Measurements from ENCODE around the gene GSN. TPM values are rescaled to one million over a fixed set of nuclear protein-coding genes. Genes with fewer than 3 reads are reported as not detected.

Gene GSN
- total RNA-seq, 3 donors from 2014 or later: 1.3 to 2.0 (median 1.9) TPM

GRCh38 chr9:121235512-121235911 lies 32.5 kb upstream of the GSN start:
- Mint-ChIP-seq H3K36me3 (ENCODE audit: insufficient read depth) (peaks cover 15% of the 10 kb centered on the region), H3K4me3 (no peak overlapping the region), H3K4me1 (ENCODE audit: low read depth) (no peaks in the 10 kb centered on the region), H3K27me3 (ENCODE audit: low read depth) (no peaks in the 10 kb centered on the region), H3K9me3 (no peaks in the 10 kb centered on the region)
- DNase-seq (no peak), ATAC-seq (no peak)

GRCh38 chr9:121237916-121238315 lies 30.0 kb upstream of the GSN start:
- H3K4me3 Mint-ChIP-seq: no peak overlapping the region
- peaks cover 17% of the 10 kb centered on the region for H3K36me3 Mint-ChIP-seq (ENCODE audit: insufficient read depth)
- no peak for ATAC-seq
- no peaks in the 10 kb centered on the region for H3K27me3 Mint-ChIP-seq (ENCODE audit: low read depth)
- H3K4me1 Mint-ChIP-seq (ENCODE audit: low read depth): no peaks in the 10 kb centered on the region
- DNase-seq: no peak
- no peaks in the 10 kb centered on the region for H3K9me3 Mint-ChIP-seq

- H3K4me1 Mint-ChIP-seq (ENCODE audit: low read depth): no peaks in the 10 kb centered on the region
- H3K36me3 Mint-ChIP-seq (ENCODE audit: insufficient read depth): peaks cover 25% of the 10 kb centered on the region
- H3K27me3 Mint-ChIP-seq (ENCODE audit: low read depth): no peaks in the 10 kb centered on the region
- H3K4me3 Mint-ChIP-seq: no peak overlapping the region
- peaks cover 8% of the 10 kb centered on the region for H3K9me3 Mint-ChIP-seq
- DNase-seq: no peak
- ATAC-seq: no peak
Observed at GRCh38 chr9:121239071-121239470, 28.9 kb upstream of the GSN start.

DNA sequence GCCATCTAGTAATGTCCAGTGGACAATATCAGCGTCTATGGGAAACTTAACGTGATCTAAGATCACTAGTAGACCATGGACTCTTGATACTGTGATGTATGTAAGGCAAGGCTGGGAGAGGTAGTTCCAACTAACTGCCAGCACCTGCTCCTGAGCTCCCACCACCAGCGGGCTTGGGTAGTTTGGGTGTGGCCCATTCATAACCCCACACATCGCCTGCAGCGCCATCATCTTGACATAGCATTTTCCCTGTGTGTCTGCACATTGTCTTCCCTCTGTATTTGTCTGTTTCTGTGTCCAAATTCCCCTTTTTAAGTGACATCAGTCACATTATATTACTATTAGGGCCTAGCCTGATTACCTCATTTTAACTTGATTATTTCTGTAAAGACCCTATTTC lies 28.1 kb upstream of the GSN start:
- Mint-ChIP-seq H3K36me3 (ENCODE audit: insufficient read depth) (peaks cover 29% of the 10 kb centered on the region), H3K4me1 (ENCODE audit: low read depth) (no peaks in the 10 kb centered on the region), H3K4me3 (no peak overlapping the region), H3K27me3 (ENCODE audit: low read depth) (no peaks in the 10 kb centered on the region), H3K9me3 (peaks cover 13% of the 10 kb centered on the region)
- ATAC-seq (no peak), DNase-seq (no peak)

- no peak overlapping the region for H3K4me3 Mint-ChIP-seq
- H3K9me3 Mint-ChIP-seq: peaks cover 13% of the 10 kb centered on the region
- H3K27me3 Mint-ChIP-seq (ENCODE audit: low read depth): no peaks in the 10 kb centered on the region
- no peaks in the 10 kb centered on the region for H3K4me1 Mint-ChIP-seq (ENCODE audit: low read depth)
- peaks cover 29% of the 10 kb centered on the region for H3K36me3 Mint-ChIP-seq (ENCODE audit: insufficient read depth)
- no peak for ATAC-seq
- DNase-seq: no peak
Observed at GRCh38 chr9:121240472-121241135, 27.4 kb upstream of the GSN start.

- peaks cover 13% of the 10 kb centered on the region for H3K9me3 Mint-ChIP-seq
- H3K36me3 Mint-ChIP-seq (ENCODE audit: insufficient read depth): peaks cover 29% of the 10 kb centered on the region
- no peak for ATAC-seq
- DNase-seq: no peak
- H3K27me3 Mint-ChIP-seq (ENCODE audit: low read depth): no peaks in the 10 kb centered on the region
- no peak overlapping the region for H3K4me3 Mint-ChIP-seq
- no peaks in the 10 kb centered on the region for H3K4me1 Mint-ChIP-seq (ENCODE audit: low read depth)
Observed at GRCh38 chr9:121242219-121242958, 25.6 kb upstream of the GSN start.

DNA sequence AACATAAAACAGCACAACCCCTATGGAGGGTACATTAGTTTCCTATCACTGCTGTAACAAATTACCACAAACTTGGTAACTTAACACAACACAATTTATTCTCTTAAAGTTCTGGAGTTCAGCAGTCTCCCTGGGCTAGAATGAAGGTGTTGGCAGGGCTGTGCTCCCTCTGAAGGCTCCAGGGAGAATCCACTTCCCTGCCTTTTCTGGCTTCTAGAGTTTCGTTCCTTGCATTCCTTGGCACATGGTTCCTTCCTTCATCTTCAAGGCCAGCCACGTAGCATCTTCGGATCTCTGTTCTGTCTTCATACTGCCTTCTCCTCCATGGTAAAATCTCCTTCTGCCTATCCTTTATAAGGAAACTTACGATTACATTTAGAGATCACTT lies 25.0 kb upstream of the GSN start:
- Mint-ChIP-seq H3K36me3 (ENCODE audit: insufficient read depth) (peaks cover 29% of the 10 kb centered on the region), H3K27me3 (ENCODE audit: low read depth) (no peaks in the 10 kb centered on the region), H3K9me3 (peaks cover 13% of the 10 kb centered on the region), H3K4me1 (ENCODE audit: low read depth) (no peaks in the 10 kb centered on the region), H3K4me3 (no peak overlapping the region)
- DNase-seq: no peak
- ATAC-seq: no peak

DNA sequence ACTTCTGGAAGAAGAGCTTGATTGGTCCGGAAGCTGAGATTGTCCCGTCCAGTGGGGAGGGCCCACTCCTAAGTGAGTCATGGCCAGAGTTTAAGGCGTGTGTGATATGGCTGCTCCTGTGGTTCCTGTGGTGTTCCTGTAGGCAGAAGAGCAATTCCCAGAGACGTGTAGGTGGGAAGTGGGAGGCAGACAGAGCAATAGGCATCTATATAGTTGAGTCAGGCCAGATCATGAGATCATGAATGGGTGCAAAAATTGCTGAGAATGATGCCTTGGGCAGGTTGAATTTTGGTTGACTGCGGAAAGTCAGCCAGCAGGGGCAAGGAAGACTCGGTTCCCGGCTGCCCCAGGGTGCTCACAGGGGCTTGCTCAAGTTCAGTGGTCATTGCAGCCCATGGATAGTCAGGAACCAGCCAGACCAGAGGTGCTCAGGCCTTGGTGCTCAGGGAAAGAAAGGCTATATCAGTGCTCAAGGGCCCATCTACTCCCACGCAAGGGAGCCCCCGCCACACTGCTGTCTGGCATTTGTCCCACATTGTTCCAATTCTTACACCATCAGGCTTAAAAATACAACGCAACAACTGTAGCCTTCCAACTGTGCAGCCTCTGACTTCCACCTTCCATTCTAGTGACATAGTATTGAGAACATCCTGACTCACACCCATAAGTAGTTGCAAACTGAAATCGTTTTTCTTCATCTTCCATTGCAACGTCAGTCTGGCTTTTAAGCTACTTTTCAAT lies 21.0 kb upstream of the GSN start:
- Mint-ChIP-seq H3K4me3 (no peak overlapping the region), H3K36me3 (ENCODE audit: insufficient read depth) (peaks cover 16% of the 10 kb centered on the region), H3K4me1 (ENCODE audit: low read depth) (no peaks in the 10 kb centered on the region), H3K27me3 (ENCODE audit: low read depth) (no peaks in the 10 kb centered on the region), H3K9me3 (peaks cover 13% of the 10 kb centered on the region)
- DNase-seq (no peak), ATAC-seq (no peak)

GRCh38 chr9:121249563-121249962 lies 18.4 kb upstream of the GSN start:
- H3K9me3 Mint-ChIP-seq: no peaks in the 10 kb centered on the region
- ATAC-seq (no peak), DNase-seq (no peak)
- H3K4me3 Mint-ChIP-seq: no peak overlapping the region
- no peaks in the 10 kb centered on the region for H3K27me3 Mint-ChIP-seq (ENCODE audit: low read depth)
- no peaks in the 10 kb centered on the region for H3K4me1 Mint-ChIP-seq (ENCODE audit: low read depth)
- peaks cover 2% of the 10 kb centered on the region for H3K36me3 Mint-ChIP-seq (ENCODE audit: insufficient read depth)

GRCh38 chr9:121252104-121252851 lies 15.7 kb upstream of the GSN start:
- H3K36me3 Mint-ChIP-seq (ENCODE audit: insufficient read depth): peaks cover 2% of the 10 kb centered on the region
- H3K4me3 Mint-ChIP-seq: no peak overlapping the region
- H3K27me3 Mint-ChIP-seq (ENCODE audit: low read depth): no peaks in the 10 kb centered on the region
- no peak for ATAC-seq
- no peaks in the 10 kb centered on the region for H3K4me1 Mint-ChIP-seq (ENCODE audit: low read depth)
- no peaks in the 10 kb centered on the region for H3K9me3 Mint-ChIP-seq
- DNase-seq: no peak

- H3K4me1 Mint-ChIP-seq (ENCODE audit: low read depth): no peaks in the 10 kb centered on the region
- H3K4me3 Mint-ChIP-seq: no peak overlapping the region
- peaks cover 2% of the 10 kb centered on the region for H3K36me3 Mint-ChIP-seq (ENCODE audit: insufficient read depth)
- H3K27me3 Mint-ChIP-seq (ENCODE audit: low read depth): peaks cover 2% of the 10 kb centered on the region
- DNase-seq: no peak
- no peaks in the 10 kb centered on the region for H3K9me3 Mint-ChIP-seq
- ATAC-seq: no peak
Observed at GRCh38 chr9:121253162-121253561, 14.8 kb upstream of the GSN start.

DNA sequence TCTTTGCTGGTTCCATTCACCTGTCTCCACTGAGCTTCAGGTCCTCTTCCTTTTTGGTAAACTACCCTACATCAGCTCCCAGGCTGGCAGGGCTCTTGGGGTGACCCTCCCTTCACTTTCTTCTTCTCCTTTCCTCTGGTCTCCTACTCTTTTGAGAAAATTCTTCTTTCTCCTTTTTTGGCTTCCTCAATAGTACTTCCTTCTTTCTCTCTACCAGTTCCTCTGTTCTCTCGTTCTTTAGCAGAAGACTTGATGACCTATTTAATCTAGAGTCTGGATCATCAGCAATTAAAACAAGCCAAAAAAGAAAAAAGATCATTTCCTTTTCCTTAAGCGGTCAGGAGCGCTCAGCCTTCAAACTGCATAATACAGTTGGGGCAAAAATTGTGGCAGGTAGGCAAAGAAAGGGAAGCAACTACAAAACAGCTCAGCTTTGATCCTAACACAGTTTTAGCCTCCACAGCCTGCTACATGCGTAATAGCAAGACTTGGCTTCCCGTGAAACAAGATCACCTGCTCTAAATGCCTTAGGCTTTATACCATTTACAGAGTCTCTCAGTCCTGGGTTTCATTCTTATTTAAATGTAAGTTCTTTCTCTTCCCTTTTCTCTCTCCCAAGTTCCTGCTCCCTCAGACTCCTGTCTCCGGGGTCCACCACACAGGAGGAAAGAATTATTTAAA lies 14.0 kb upstream of the GSN start:
- ATAC-seq: no peak
- DNase-seq: no peak
- H3K9me3 Mint-ChIP-seq: no peaks in the 10 kb centered on the region

GRCh38 chr9:121259498-121259897 lies 8.5 kb upstream of the GSN start:
- H3K27me3 Mint-ChIP-seq (ENCODE audit: low read depth): peaks cover 4% of the 10 kb centered on the region
- no peak for ATAC-seq
- no peak for DNase-seq
- peaks cover 2% of the 10 kb centered on the region for H3K36me3 Mint-ChIP-seq (ENCODE audit: insufficient read depth)
- no peak overlapping the region for H3K4me3 Mint-ChIP-seq
- H3K4me1 Mint-ChIP-seq (ENCODE audit: low read depth): no peaks in the 10 kb centered on the region
- no peaks in the 10 kb centered on the region for H3K9me3 Mint-ChIP-seq

More for the DNA sequence above, 14.0 kb upstream of the GSN start:
- H3K4me1 Mint-ChIP-seq (ENCODE audit: low read depth): no peaks in the 10 kb centered on the region
- H3K27me3 Mint-ChIP-seq (ENCODE audit: low read depth): peaks cover 2% of the 10 kb centered on the region
- peaks cover under 1% of the 10 kb centered on the region for H3K36me3 Mint-ChIP-seq (ENCODE audit: insufficient read depth)
- H3K4me3 Mint-ChIP-seq: no peak overlapping the region

DNA sequence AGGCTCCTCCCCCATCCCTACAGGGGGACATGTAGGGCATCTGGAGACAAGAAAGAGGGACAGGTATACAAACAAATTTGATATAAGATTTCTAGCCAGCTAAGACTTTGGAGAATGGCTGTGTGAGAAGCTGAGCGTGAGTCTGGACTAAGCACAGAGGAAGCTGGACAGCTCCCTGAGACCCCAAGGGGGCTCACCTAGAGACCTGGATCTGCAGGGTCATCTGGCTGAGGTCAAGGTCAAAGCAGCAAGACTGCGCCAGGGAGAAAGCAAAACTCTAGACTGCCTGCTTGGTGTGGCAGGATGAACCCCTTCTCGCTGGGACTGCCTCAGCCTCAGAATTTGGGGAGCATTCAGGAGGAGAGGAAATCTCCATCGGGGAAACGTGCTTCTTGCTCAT lies 8.0 kb upstream of the GSN start:
- DNase-seq (no peak), ATAC-seq (no peak)
- Mint-ChIP-seq H3K36me3 (ENCODE audit: insufficient read depth) (peaks cover 2% of the 10 kb centered on the region), H3K4me1 (ENCODE audit: low read depth) (no peaks in the 10 kb centered on the region), H3K9me3 (no peaks in the 10 kb centered on the region), H3K4me3 (no peak overlapping the region), H3K27me3 (ENCODE audit: low read depth) (peaks cover 4% of the 10 kb centered on the region)

Measured in activated T-cell treated with anti-CD3 and anti-CD28 coated beads, Interleukin-2, amount 50 U/mL, for 4 hours (primary cell).